GM06990 (cell line): ENCODE results near the gene PRKCZ.

Experiments
- DNase-seq: peaks from one replicate; pipeline ENCODE4 v3.0.0-alpha.2; 2011; ENCODE audit not compliant: insufficient read length; ENCODE audit errors: extremely low read depth
- H3K27me3 ChIP-seq: replicated peaks from 2 replicates; pipeline ENCODE4 v1.6.0; 2011; ENCODE audit warnings: low read length; ENCODE audit not compliant: control insufficient read depth, insufficient read depth
- H3K36me3 ChIP-seq: 2 replicates; pipeline ENCODE4 v1.5.1; 2011; ENCODE audit warnings: low read length; ENCODE audit not compliant: control insufficient read depth, insufficient read depth
- H3K4me3 ChIP-seq: replicated peaks from 2 replicates; pipeline ENCODE4 v1.5.1; 2011; ENCODE audit warnings: low read depth, mild to moderate bottlenecking, control low read depth, low read length
- CTCF ChIP-seq: IDR thresholded peaks from 2 replicates; pipeline ENCODE4 v1.5.1; 2011; ENCODE audit warnings: low read length, control low read depth, mild to moderate bottlenecking, inconsistent platforms; ENCODE audit not compliant: insufficient read depth, poor library complexity, severe bottlenecking

PRKCZ gene

GRCh38 chr1:2156866-2157265, 106.7 kb downstream of the PRKCZ start:
- Histone ChIP-seq H3K36me3 (no peaks in the 10 kb centered on the region), H3K27me3 (no peaks in the 10 kb centered on the region), H3K4me3 (no peak overlapping the region)
- TF ChIP-seq CTCF: no peak
- DNase-seq: no peak

- no peaks in the 10 kb centered on the region for H3K36me3 ChIP-seq
- no peak overlapping the region for H3K4me3 ChIP-seq
- no peak for TF ChIP-seq CTCF
- H3K27me3 ChIP-seq: no peaks in the 10 kb centered on the region
- DNase-seq: no peak
Observed at GRCh38 chr1:2157856-2158255, 107.6 kb downstream of the PRKCZ start.

- no peaks in the 10 kb centered on the region for H3K36me3 ChIP-seq
- TF ChIP-seq CTCF: no peak
- H3K27me3 ChIP-seq: no peaks in the 10 kb centered on the region
- no peak for DNase-seq
- no peak overlapping the region for H3K4me3 ChIP-seq
Observed at GRCh38 chr1:2158272-2158671, 108.1 kb downstream of the PRKCZ start.

- H3K36me3 ChIP-seq: no peaks in the 10 kb centered on the region
Observed at GRCh38 chr1:2159124-2159523, 108.9 kb downstream of the PRKCZ start.

GRCh38 chr1:2160451-2161300, 110.5 kb downstream of the PRKCZ start:
- Histone ChIP-seq H3K27me3 (no peaks in the 10 kb centered on the region), H3K36me3 (no peaks in the 10 kb centered on the region), H3K4me3 (no peak overlapping the region)
- DNase-seq: no peak
- no peak for TF ChIP-seq CTCF

More at GRCh38 chr1:2159124-2159523, 108.9 kb downstream of the PRKCZ start:
- Histone ChIP-seq H3K27me3 (no peaks in the 10 kb centered on the region), H3K4me3 (no peak overlapping the region)
- no peak for DNase-seq
- TF ChIP-seq CTCF: no peak
